GM10847 (cell line): ENCODE data around the gene INTS6L.

Experiments used
- POLR2A ChIP-seq: IDR thresholded peaks from 2 replicates; pipeline ENCODE4 v1.6.1; 2011; ENCODE audit not compliant: insufficient read length; ENCODE audit errors: extremely low read depth

The INTS6L gene

GRCh38 chrX:135549519-135549918 is 29.1 kb downstream of the INTS6L start:
- TF ChIP-seq POLR2A, result no peak

DNA sequence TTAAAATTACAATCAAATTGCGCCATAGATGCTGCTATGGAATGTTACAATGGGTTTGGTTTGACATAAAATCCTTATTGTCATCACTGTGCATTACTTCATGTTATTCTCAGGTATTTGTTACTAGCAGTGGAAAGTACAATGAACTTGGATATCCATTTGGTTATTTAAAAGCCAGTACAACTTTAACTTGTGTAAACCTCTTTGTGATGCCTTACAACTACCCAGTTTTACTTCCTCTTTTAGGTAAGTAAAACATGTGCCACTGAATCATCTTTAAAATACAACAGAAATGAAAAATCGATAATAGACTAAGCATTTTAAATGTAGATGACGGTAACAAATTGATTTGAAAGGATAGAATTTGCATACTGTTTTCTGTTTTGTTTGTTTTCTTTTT is 35.6 kb downstream of the INTS6L start:
- TF ChIP-seq POLR2A, result no peak

- TF ChIP-seq POLR2A, result no peak
These were observed 36.9 kb downstream of the INTS6L start for GRCh38 chrX:135557344-135557743.

DNA sequence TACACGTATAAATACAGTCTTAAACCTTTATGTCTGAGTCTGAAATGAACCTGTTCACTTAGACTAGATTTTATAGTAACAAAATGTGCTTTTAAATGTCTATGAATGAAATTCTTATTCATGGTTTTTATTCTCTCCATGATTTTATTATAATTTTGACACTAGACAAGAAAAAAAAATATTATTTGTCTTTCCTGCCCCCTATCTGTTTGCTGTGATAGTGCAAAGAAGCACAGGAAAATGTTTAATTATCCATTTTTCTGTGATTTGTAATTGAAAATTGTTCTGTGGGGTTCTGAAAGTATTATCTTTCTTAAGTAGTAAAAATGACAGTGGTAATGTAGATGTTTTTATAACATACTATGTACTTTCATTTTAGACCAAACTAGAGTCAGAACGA is 52.0 kb downstream of the INTS6L start:
- TF ChIP-seq POLR2A, result no peak

DNA sequence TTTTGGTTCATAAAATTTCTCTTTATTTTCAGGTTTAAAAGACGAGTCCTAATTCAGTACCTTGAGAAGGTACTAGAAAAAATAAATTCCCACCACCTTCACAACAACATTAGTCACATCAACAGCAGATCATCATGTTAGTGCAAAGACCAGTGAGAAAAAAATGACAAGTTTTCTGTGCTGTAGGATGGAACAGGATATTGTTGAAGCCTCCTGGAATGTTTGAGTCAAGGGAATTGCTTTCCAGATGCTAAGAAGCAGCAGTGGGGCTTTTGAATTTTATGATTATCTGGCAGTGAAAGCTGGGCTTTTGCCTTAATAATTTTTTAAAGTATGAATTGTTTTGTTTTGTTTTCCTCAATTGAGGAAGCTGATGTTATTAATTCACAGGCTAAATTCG is 61.0 kb downstream of the INTS6L start:
- TF ChIP-seq POLR2A, result no peak

DNA sequence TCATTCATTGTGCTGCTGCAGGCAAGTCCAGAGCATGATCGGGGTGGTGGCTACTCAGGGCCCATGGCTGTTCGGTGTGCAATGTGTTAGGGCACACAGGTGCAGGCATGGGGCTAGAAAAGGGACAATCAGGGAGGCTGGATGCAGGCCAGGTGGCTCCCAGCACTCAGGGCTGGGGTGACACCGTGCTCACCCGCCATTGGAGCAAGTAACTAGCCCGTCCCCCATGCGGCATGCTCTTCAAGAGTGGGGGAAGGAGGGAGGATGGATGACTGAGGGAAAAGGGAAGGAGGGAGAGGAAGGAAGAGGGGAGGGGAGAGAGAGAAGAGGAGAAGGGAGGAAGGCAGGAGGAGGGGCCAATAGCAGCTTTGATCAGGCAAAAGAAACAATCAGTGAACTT is 64.7 kb downstream of the INTS6L start:
- no peak for TF ChIP-seq POLR2A

DNA sequence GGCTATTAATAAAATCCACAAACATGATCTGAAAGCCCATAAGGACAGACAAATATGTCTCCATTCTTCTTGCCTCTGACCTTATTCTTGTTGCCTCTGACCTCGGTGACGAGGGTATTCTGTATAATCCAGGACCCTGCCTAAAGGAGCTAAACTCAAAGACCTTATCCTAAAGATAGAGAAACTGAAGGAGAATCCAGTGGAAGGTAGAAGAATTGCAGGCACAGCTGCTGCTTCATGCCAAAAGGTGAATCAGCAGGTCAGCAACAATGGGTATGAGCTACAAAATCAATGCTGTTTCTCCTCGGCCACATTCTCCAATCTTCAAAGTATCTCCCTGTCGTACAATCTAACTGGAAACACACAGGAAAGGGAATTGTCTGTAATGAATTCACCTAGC is 71.4 kb downstream of the INTS6L start:
- TF ChIP-seq POLR2A, result no peak

- no peak for TF ChIP-seq POLR2A
These were observed 75.1 kb downstream of the INTS6L start for GRCh38 chrX:135595543-135595942.

DNA sequence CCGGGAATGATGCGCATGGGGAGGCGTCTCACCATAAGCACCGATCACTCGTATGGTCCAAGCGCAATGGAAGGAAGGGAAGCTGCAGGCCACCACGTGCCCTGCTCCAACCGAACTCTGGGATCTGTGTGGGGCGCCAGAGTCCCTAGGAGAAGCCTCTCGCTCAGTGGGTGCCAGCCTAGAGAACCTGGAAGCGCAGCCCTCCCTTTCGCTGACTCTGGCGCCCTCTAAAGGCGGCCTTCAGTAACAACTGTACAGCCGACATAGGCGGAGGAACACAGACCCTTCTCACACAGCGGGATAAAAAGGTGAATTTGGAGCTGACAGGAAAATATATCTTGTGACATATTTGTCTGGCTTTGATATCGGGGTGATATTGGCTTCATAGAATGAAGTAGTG is 76.0 kb downstream of the INTS6L start:
- TF ChIP-seq POLR2A, result no peak

- no peak for TF ChIP-seq POLR2A
These were observed 85.4 kb downstream of the INTS6L start for GRCh38 chrX:135605906-135606305.

GRCh38 chrX:135625995-135626394 is 105.5 kb downstream of the INTS6L start:
- TF ChIP-seq POLR2A, result no peak

- TF ChIP-seq POLR2A, result no peak
These were observed 108.9 kb downstream of the INTS6L start for GRCh38 chrX:135629342-135629741.
